PC-3 (cell line): ENCODE data around the gene COL16A1. TPM values are rescaled to one million over a fixed set of nuclear protein-coding genes. Genes with fewer than 3 reads are reported as not detected.

Source experiments
- ATAC-seq: fragments of 200-7000 bp; cut with Tn5 transposase; 2 replicates; pipeline ENCODE4 v1.9.1; 2020; ENCODE audit warnings: mild to moderate bottlenecking, moderate library complexity
- BruUV-seq: library from RNA; stranded (reverse); fragments of 400-500 nt; replicated peaks from 2 replicates; lab custom pipeline; 2021; lab: Mats Ljungman, UMichigan
- CTCF ChIA-PET: fragments of 300-600 bp; sonication (Branson Sonifier 250); formaldehyde crosslinking; loops from one replicate; lab custom pipeline; 2022; ENCODE audit warnings: antibody characterized with exemption; lab: Charles Lee
- POLR2A ChIA-PET: fragments of 300-600 bp; sonication (Branson Sonifier 250); formaldehyde crosslinking; loops from one replicate; lab custom pipeline; 2022; ENCODE audit warnings: antibody characterized with exemption; ENCODE audit not compliant: unreplicated experiment; lab: Charles Lee
- DNase-seq: peaks from one replicate; pipeline ENCODE4 v3.0.0-alpha.2; 2015
- H2AFZ ChIP-seq: fragments of 300-600 bp; sonication (generic); 2 replicates; pipeline ENCODE4 v1.6.0; 2016; ENCODE audit warnings: antibody characterized with exemption, low read length
- H3F3A ChIP-seq: fragments of 300-600 bp; sonication (generic); one replicate; pipeline ENCODE4 v1.6.0; 2017; ENCODE audit warnings: antibody characterized with exemption, low read length, control low read depth, mild to moderate bottlenecking; ENCODE audit not compliant: unreplicated experiment
- H3K27ac ChIP-seq: fragments of 300-600 bp; sonication (generic); 2 replicates; pipeline ENCODE4 v1.5.1; 2016; ENCODE audit warnings: mild to moderate bottlenecking, low read length
- H3K27me3 ChIP-seq: fragments of 300-600 bp; sonication (generic); 2 replicates; pipeline ENCODE4 v1.6.1; 2016; ENCODE audit warnings: low read length, mixed read lengths
- H3K36me3 ChIP-seq: fragments of 300-600 bp; sonication (generic); 2 replicates; pipeline ENCODE4 v1.6.1; 2016; ENCODE audit warnings: low read depth, mixed run types, low read length, mixed read lengths
- H3K4me1 ChIP-seq: fragments of 300-600 bp; sonication (generic); 2 replicates; pipeline ENCODE4 v1.5.1; 2016; ENCODE audit warnings: low read length; ENCODE audit not compliant: insufficient read depth
- H3K4me2 ChIP-seq: fragments of 300-600 bp; sonication (generic); 2 replicates; pipeline ENCODE4 v1.6.0; 2016; ENCODE audit warnings: low read length
- H3K4me3 ChIP-seq: fragments of 300-600 bp; sonication (generic); 2 replicates; pipeline ENCODE4 v1.5.1; 2016; ENCODE audit warnings: mild to moderate bottlenecking, low read length, mixed read lengths
- H3K79me2 ChIP-seq: fragments of 300-600 bp; sonication (generic); 2 replicates; pipeline ENCODE4 v1.6.1; 2017; ENCODE audit warnings: low read length, mixed read lengths
- H3K9ac ChIP-seq: fragments of 300-600 bp; sonication (generic); 2 replicates; pipeline ENCODE4 v1.6.0; 2016; ENCODE audit warnings: mild to moderate bottlenecking, low read length
- H3K9me2 ChIP-seq: fragments of 300-600 bp; sonication (generic); replicated peaks from 2 replicates; pipeline ENCODE4 v1.6.1; 2016; ENCODE audit warnings: mixed run types, low read length, mixed read lengths
- H3K9me3 ChIP-seq: fragments of 300-600 bp; sonication (generic); 2 replicates; pipeline ENCODE4 v1.6.1; 2016; ENCODE audit warnings: low read length, mixed read lengths
- H4K20me1 ChIP-seq: fragments of 300-600 bp; sonication (generic); 2 replicates; pipeline ENCODE4 v1.6.1; 2016; ENCODE audit warnings: low read length, mixed read lengths
- CTCF ChIP-seq: fragments of 300-600 bp; sonication (generic); conservative IDR thresholded peaks from 2 replicates; pipeline ENCODE4 v1.5.1; 2017; ENCODE audit warnings: antibody characterized with exemption, low read depth, mild to moderate bottlenecking, low read length
- EZH2 ChIP-seq: fragments of 300-600 bp; sonication (generic); IDR thresholded peaks from one replicate; pipeline ENCODE4 v1.6.1; 2017; ENCODE audit warnings: antibody characterized with exemption, mild to moderate bottlenecking, low read length; ENCODE audit not compliant: unreplicated experiment
- EZH2phosphoT487 ChIP-seq: fragments of 300-600 bp; sonication (generic); IDR thresholded peaks from 2 replicates; pipeline ENCODE4 v1.6.1; 2018; ENCODE audit warnings: mild to moderate bottlenecking, antibody characterized with exemption, low read length, borderline replicate concordance
- intact Hi-C: fragments of 100-400 bp; cut with micrococcal nuclease; formaldehyde crosslinking; loops from 2 replicates; pipeline ENCODE4 v1.9.0; 2023
- total RNA-seq: library from RNA; depleted of rRNA; stranded (reverse); fragments of >200 nt; gene quantifications from 2 replicates; pipeline ENCODE4 v1.2.3, GENCODE V29; 2014

Gene COL16A1
- total RNA-seq, 1 experiment from 2014 or later: 5.0 TPM

- TF ChIP-seq EZH2phosphoT487: no peak
- TF ChIP-seq CTCF: no peak
- no peak for TF ChIP-seq EZH2
- Histone ChIP-seq H2AFZ (no peak overlapping the region), H3K27me3 (no peaks in the 10 kb centered on the region), H3K36me3 (no peaks in the 10 kb centered on the region), H3K4me3 (no peak overlapping the region), H3K9ac (no peak overlapping the region), H4K20me1 (no peaks in the 10 kb centered on the region), H3K9me2 (no peaks in the 10 kb centered on the region), H3K9me3 (no peaks in the 10 kb centered on the region), H3K27ac (no peak overlapping the region), H3F3A (no peaks in the 10 kb centered on the region), H3K4me1 (peaks cover 14% of the 10 kb centered on the region), H3K4me2 (no peak overlapping the region), H3K79me2 (no peaks in the 10 kb centered on the region)
- DNase-seq: no peak
- POLR2A ChIA-PET: no interaction called here
- intact Hi-C loops: no loop called here
- CTCF ChIA-PET: interaction anchor here (0.6 to 1.4 kb wide), 3 partner anchors 54 to 219 kb away, joined by 3 to 4 read pairs (median 4); no protein-coding TSS in a partner anchor
- ATAC-seq: no peak
- no TSS peak for BruUV-seq
Measured at GRCh38 chr1:31662463-31662862, 41.4 kb downstream of the COL16A1 start.

GRCh38 chr1:31661856-31662255 is 42.0 kb downstream of the COL16A1 start:
- TF ChIP-seq EZH2phosphoT487 (no peak), CTCF (no peak), EZH2 (no peak)
- no peaks in the 10 kb centered on the region for H3K9me3 ChIP-seq
- no TSS peak for BruUV-seq
- H2AFZ ChIP-seq: no peak overlapping the region
- no peaks in the 10 kb centered on the region for H3F3A ChIP-seq
- peaks cover 11% of the 10 kb centered on the region for H3K4me1 ChIP-seq
- no peaks in the 10 kb centered on the region for H4K20me1 ChIP-seq
- H3K79me2 ChIP-seq: no peaks in the 10 kb centered on the region
- no peak overlapping the region for H3K9ac ChIP-seq
- intact Hi-C loops: no loop called here
- H3K27me3 ChIP-seq: no peaks in the 10 kb centered on the region
- ChIA-PET POLR2A (no interaction called here), CTCF (interaction anchor here (1.4 kb wide), 1 partner anchor 55 kb away, joined by 4 read pairs; no protein-coding TSS in a partner anchor)
- H3K27ac ChIP-seq: no peak overlapping the region
- H3K4me2 ChIP-seq: no peak overlapping the region
- ATAC-seq: no peak
- H3K9me2 ChIP-seq: no peaks in the 10 kb centered on the region
- H3K36me3 ChIP-seq: no peaks in the 10 kb centered on the region
- no peak overlapping the region for H3K4me3 ChIP-seq
- DNase-seq: no peak

- H3K9ac ChIP-seq: no peak overlapping the region
- no peaks in the 10 kb centered on the region for H3K79me2 ChIP-seq
- H3K9me2 ChIP-seq: no peaks in the 10 kb centered on the region
- H3K36me3 ChIP-seq: no peaks in the 10 kb centered on the region
- intact Hi-C loops: no loop called here
- no TSS peak for BruUV-seq
- H3K27me3 ChIP-seq: no peaks in the 10 kb centered on the region
- H3F3A ChIP-seq: no peaks in the 10 kb centered on the region
- DNase-seq (no peak), ATAC-seq (no peak)
- H3K9me3 ChIP-seq: no peaks in the 10 kb centered on the region
- H3K4me3 ChIP-seq: no peak overlapping the region
- peaks cover 2% of the 10 kb centered on the region; the same call in 1 of the 2 replicates for H3K4me1 ChIP-seq
- POLR2A ChIA-PET: no interaction called here
- no peaks in the 10 kb centered on the region for H4K20me1 ChIP-seq
- H2AFZ ChIP-seq: no peak overlapping the region
- no peak overlapping the region for H3K27ac ChIP-seq
- H3K4me2 ChIP-seq: no peak overlapping the region
- CTCF ChIA-PET: interaction anchor here (1.4 kb wide), 1 partner anchor 56 kb away, joined by 4 read pairs; no protein-coding TSS in a partner anchor
- no peak for TF ChIP-seq CTCF
- TF ChIP-seq EZH2: no peak
- no peak for TF ChIP-seq EZH2phosphoT487
Measured at GRCh38 chr1:31660871-31661455, 42.9 kb downstream of the COL16A1 start.
